ENCODE data around the gene IGLL1. TPM values are rescaled to one million over a fixed set of nuclear protein-coding genes. Genes with fewer than 3 reads are reported as not detected.

Gene IGLL1
- total RNA-seq, 1 donor from 2014 or later: 2.0 TPM

DNA sequence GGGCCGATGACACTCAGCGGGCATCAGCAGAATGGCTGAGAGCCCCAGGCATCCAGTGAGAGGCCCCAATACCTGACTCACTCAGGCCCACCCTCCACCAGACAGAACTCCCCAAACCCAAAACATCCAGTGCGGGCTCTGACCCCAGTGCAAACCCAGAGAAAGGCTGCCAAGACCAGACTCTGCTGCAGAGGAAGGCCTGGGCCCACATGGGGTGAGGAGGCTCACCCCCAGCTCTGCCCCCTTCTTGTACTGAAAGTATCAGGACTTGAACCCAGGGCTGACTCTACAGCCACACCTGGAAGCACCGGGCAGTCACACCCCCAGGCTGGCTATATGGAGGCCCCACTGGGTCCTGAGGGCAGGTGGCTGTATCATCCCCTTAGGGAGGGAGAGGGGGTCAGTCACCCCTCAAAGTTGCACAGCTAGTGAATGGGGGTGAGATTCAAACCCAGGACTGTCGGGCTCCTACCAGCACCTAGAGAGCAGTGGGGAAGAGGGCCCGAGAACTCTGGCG, 49.3 kb downstream of the IGLL1 start:
- intact Hi-C loops (cut with micrococcal nuclease): no loop called here

DNA sequence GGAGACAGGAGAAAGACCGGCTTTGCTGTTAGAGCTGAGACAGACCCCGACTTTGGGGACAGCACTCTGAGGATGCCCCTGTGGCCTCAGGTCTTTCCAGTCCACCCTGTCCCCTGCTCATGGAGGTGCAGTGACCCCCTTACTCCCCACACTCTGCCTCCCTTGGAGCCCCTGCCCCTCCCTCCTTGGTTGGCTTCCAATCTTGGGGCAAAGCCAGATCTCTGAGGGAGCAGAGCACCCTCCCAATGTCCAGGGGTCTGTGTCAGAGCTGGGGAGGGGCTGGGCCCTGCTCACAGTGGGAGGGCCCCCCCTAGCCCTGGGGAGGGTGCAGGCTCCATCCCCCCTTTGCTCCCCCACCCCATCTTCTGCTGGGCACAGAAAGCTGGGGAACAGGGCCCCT, 50.0 kb downstream of the IGLL1 start:
- intact Hi-C loops (cut with micrococcal nuclease): no loop called here

DNA sequence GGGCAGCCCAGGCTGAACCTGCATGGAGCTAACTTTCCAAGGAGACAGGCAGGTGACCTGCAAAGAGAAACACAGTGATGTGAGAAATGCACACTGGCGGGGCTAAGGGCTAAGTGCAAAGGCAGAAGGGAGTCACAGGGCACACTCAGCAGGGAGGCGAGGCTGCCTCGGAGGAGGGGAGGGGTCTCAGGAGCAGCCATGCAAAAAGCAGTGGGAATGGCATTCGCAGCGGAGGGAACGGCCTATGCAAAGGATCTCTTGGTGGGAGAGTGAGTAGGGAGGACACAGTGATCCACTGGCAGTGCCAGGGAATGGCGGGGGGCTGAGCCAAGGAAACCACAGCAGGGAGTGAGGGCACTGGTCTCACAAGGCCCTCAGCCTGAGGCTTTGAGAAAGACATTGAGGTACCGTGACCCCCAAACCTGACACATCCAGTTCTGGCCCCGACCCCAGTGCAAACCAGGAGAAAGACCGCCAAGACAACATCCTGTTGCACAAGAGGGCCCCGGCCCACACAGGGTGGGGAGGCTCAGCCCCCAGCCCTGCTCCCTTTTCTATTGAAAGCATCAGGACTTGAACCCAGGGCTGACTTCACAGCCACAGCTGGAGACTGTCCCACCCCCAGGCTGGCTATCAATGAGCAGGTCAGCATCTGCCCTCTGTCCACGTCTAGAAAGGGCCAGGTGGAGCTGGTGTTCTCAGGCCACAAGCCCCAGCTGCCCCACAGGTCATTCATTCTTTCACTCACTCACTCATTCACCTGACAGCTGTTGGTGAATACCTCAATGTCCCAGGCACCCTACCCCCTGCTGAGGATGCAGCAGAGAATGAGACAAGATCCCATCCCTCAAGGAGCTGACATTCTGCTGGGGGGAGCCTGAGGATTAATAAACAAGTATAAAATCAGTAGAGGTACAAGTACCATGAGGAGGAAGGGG, 50.7 kb downstream of the IGLL1 start:
- intact Hi-C loops (cut with micrococcal nuclease): no loop called here

DNA sequence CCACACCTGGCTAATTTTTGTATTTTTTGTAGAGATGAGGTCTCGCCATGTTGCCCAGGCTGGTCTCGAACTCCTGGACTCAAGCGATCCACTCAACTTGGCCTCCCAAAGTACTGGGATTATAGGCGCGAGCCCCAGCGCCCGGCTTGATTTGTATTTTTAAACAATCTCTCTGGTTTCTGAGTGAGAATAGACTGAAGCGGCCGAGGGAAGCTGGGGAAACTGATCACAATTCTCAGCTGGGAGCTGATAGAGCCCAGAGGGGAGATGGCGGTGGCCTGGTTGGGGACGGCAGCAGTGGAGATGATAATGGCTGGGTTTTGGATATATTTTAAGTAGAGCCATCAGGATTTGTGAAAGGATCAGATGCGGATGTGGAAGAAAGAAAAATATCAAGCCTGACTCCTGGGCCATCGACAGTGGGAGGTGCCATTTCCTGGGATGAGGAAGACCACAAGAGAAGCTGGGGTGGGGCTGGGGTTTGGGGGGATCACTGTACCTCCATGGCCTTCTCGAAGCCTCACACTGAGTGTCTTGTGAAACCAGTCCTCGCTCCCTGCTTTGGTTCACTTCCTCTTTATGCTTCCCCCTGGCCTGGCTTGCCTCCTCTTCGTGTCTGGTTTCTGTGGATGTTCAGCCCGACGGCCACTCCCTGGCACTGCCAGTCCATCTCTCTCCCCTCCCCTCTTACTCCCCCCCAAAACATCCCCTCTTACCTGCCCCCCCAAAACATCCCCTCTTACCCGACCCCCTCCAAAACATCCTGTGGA, 51.9 kb downstream of the IGLL1 start:
- intact Hi-C loops (cut with micrococcal nuclease): no loop called here

DNA sequence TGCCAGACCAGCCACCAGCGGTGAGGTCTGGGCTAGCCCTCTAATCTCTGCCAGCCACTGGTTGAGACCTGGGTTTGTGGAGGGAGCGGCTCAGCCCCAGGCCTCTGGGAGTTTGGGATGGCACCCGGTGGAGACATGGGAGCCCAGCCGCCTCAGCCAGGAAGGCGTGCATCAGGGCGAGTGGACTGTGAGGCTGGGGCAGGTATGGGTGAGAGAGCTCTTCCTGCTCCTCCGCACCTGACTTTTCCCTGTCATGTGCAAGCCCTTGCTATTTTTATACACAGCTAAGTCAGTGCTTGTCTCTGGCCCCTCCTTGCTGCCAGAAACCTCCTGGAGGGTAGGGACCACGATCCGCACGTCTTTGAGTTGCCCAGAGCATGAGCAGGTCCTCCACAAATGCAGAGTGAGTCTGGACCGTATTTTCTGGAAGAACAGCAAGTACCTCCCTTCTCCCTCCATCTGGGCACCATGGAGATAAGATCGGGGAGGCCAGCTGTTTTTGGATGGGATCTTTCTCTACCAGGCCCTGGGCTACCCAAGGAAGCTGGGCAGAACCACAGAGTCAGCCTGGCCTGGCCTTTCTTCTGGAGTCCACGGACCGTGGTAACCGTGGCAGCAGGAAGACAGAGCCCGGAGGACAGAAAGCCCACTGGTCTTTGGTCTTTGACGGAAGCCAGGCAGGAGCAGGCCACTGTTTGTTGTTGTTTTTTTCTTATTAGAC, 53.3 kb downstream of the IGLL1 start:
- intact Hi-C loops (cut with micrococcal nuclease): no loop called here

DNA sequence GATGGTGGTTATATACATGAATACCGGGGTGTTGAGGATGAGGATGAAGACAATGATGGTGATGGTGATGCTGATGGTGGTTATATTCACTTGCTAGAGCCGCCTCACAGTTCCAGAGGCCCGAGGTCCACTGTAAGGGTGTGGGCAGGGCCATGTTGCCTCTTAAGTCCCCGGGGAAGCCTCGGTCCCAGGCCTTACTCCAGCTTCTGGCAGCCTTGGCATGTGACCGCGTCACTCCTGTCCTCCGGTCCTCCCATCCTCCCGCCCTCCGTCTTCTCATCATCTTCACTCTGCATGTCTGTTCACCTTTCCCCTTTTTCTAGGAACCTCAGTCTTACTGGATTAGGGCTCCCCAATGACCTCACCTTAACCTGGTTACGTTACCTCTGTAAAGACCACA, 54.6 kb downstream of the IGLL1 start:
- intact Hi-C loops (cut with micrococcal nuclease): no loop called here

DNA sequence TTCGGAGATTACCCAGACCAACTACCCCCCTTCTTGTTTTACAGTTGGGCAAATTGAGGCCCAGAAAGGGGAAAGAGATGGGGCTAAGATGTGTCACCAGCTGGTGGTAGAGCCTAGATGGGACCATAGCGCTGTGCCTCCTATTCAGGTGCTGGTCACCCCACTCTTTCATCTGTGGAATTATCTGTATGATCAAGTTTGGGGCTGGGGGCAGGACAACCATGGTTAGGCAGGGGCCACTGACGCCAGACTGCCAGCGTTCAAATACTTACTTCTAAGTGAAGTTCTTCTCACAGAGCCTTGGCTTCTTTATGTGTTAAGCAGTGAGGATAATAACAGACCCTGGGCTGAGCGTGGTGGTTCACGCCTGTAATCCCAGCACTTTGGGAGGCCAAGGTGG, 55.9 kb downstream of the IGLL1 start:
- intact Hi-C loops (cut with micrococcal nuclease): no loop called here

DNA sequence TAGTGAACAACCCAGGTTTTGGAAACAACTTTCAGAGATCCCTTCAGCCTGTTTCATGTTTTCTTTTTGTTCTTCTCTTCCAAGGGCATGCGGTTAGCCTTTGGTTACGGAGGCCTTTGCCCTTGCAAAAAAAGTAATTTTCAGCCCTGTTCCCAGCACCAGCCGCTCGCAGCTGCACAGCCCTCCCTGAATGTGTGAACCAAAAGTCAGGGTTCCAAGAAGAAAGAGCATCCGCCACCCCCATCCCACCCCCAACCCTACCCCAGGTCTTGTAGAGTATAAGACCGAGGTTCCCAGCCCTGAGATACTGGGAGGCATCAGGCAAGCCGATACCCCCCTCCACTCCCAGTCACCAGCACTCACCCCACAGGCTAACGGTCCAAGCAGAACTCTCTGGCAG, 56.4 kb downstream of the IGLL1 start:
- intact Hi-C loops (cut with micrococcal nuclease): no loop called here

Other genes starting within 250 kb of the IGLL1 start
- 1.2 and 1.4 TPM in 2 replicates for gene DRICH1, start 52.0 kb upstream of the IGLL1 start, total RNA-seq
- gene RGL4, start 110.7 kb upstream of the IGLL1 start, total RNA-seq: 31.4 and 34.7 TPM in 2 replicates
- gene ZNF70, start 170.8 kb upstream of the IGLL1 start, total RNA-seq: 2.5 and 3.0 TPM in 2 replicates
- gene VPREB3, start 174.1 kb upstream of the IGLL1 start, total RNA-seq: not detected in 2 replicates
- 0.32 and 0.57 TPM in 2 replicates for gene C22orf15, start 182.7 kb upstream of the IGLL1 start, total RNA-seq
- 52.5 and 59.5 TPM in 2 replicates for gene CHCHD10, start 187.7 kb upstream of the IGLL1 start, total RNA-seq
- 0.45 and 0.73 TPM in 2 replicates for gene MMP11, start 192.6 kb upstream of the IGLL1 start, total RNA-seq
- gene SMARCB1, start 206.7 kb upstream of the IGLL1 start, total RNA-seq: 82.7 and 89.2 TPM in 2 replicates

All from T-helper 2 cell treated with Interferon-gamma antibody and Interleukin-4, amounts not matched to agents 100 ng/mL and 5 ng/mL, for 36 hours (primary cell).